ENCODE results near the gene PHYHD1.

GRCh38 chr9:128916745-128917144 is 4.0 kb upstream of the PHYHD1 start:
- TF ChIP-seq POLR2AphosphoS5 (IDR thresholded peaks at IDR 0.05) = no peak
- no peak for TF ChIP-seq CTCF (IDR thresholded peaks at IDR 0.05 in 8 of 11, conservative IDR thresholded peaks at IDR 0.05 in 3 of 11)
- no peak for TF ChIP-seq POLR2A (IDR thresholded peaks at IDR 0.05)

All from spleen (tissue), 7 donors.